ENCODE data around the gene NTSR2. TPM values are rescaled to one million over a fixed set of nuclear protein-coding genes. Genes with fewer than 3 reads are reported as not detected.

NTSR2 gene
- total and polyA plus RNA-seq, 10 of the 15 experiments (the other 5 are each of a cell fraction or from before 2014, with no cell fraction given): not detected

- DNase-seq (ENCODE audit: low read depth, low spot score) (no peak), ATAC-seq (no peak), FAIRE-seq (no peak)
- in situ Hi-C loops (cut with MboI): no loop called here
- WGBS (ENCODE audit: insufficient coverage, insufficient replicate concordance, low lambda C conversion rate, missing lambda C conversion rate): 13% methylated on average over 14 of the region's 14 CpGs
- no peaks in the 10 kb centered on the region for H3K9me3 ChIP-seq (replicated peaks; ENCODE audit: control insufficient read depth, insufficient read depth, low read length)
- no peak overlapping the region for H2AFZ ChIP-seq (ENCODE audit: control insufficient read depth, low read depth, low read length)
- no peak overlapping the region for H3K4me2 ChIP-seq (ENCODE audit: control insufficient read depth, insufficient read depth)
- H3K27ac ChIP-seq (ENCODE audit: control insufficient read depth, insufficient read depth): no peak overlapping the region
- SMC1A ChIA-PET (ENCODE audit: uncharacterized antibody, unreplicated experiment): no interaction called here
- no peak overlapping the region for H3K4me3 ChIP-seq
- H3K79me2 ChIP-seq (ENCODE audit: control insufficient read depth, insufficient read depth, low read length): no peaks in the 10 kb centered on the region
- intact Hi-C loops (cut with micrococcal nuclease; ENCODE audit: unreplicated experiment): no loop called here
- no peaks in the 10 kb centered on the region for H3K36me3 ChIP-seq (ENCODE audit: control insufficient read depth in 2 of 2, insufficient read depth in 2 of 2, low read length in 1 of 2)
- BruUV-seq (replicated peaks): no TSS peak
- no peaks in the 10 kb centered on the region for H4K20me1 ChIP-seq (ENCODE audit: control insufficient read depth, insufficient read depth)
- peaks cover 3 to 12% of the 10 kb centered on the region in 2 experiments; a peak in 3 of 4 replicates for H3K27me3 ChIP-seq (replicated peaks in 1 of 2; ENCODE audit: control insufficient read depth in 2 of 2, insufficient read depth in 2 of 2, low read length in 1 of 2)
- no peaks in the 10 kb centered on the region for H3K4me1 ChIP-seq (ENCODE audit: control insufficient read depth, insufficient read depth, low read length)
- POLR2A ChIA-PET: no interaction called here
- H3K9ac ChIP-seq (ENCODE audit: control insufficient read depth, insufficient read depth, low read length): no peak overlapping the region
- RAD21 ChIA-PET (ENCODE audit: unreplicated experiment): no interaction called here
- CTCF ChIA-PET: interaction anchor here (1.9 kb wide), 1 partner anchor 95 kb away, joined by 6 read pairs; no protein-coding TSS in a partner anchor
- TF ChIP-seq RELA (IDR thresholded peaks at IDR 0.05; ENCODE audit: borderline replicate concordance, partially characterized antibody) (no peak), ZNF622 (IDR thresholded peaks at IDR 0.05) (no peak), BCL11A (IDR thresholded peaks at IDR 0.05; ENCODE audit: low read depth, low read length) (no peak), ZBTB33 (IDR thresholded peaks at IDR 0.05) (no peak), CREM (IDR thresholded peaks at IDR 0.05; ENCODE audit: low read depth) (no peak), MEF2B (IDR thresholded peaks at IDR 0.05; ENCODE audit: partially characterized antibody, poor library complexity, severe bottlenecking) (no peak), CEBPZ (IDR thresholded peaks at IDR 0.05; ENCODE audit: low read depth, low read length) (no peak), CREB1 (IDR thresholded peaks at IDR 0.05; ENCODE audit: low read depth) (no peak), USF1 (IDR thresholded peaks at IDR 0.05; ENCODE audit: borderline replicate concordance, extremely low read length, insufficient read depth, low read depth, low read length) (no peak), STAT1 (conservative IDR thresholded peaks at IDR 0.05) (no peak), ESRRA (IDR thresholded peaks at IDR 0.05; ENCODE audit: low read length) (no peak), IKZF2 (IDR thresholded peaks at IDR 0.05) (no peak), PML (IDR thresholded peaks at IDR 0.05; ENCODE audit: low read length) (no peak), BCL3 (IDR thresholded peaks at IDR 0.05; ENCODE audit: borderline replicate concordance, insufficient read depth, low read depth, low read length, poor library complexity, severe bottlenecking) (no peak), ASH2L (IDR thresholded peaks at IDR 0.05; ENCODE audit: borderline replicate concordance, low read depth) (no peak), IRF4 (IDR thresholded peaks at IDR 0.05; ENCODE audit: low read depth, low read length) (no peak), NR2C1 (IDR thresholded peaks at IDR 0.05) (no peak)
Measured at GRCh38 chr2:11678306-11678960, 8.4 kb upstream of the NTSR2 start.
